Measurements from ENCODE around the gene GPX7.
"Not testable (repeated sequence)": the region's sequence is repeated elsewhere in the genome, so short reads cannot be mapped to it uniquely, and the experiment has no call there.

GPX7 gene

DNA sequence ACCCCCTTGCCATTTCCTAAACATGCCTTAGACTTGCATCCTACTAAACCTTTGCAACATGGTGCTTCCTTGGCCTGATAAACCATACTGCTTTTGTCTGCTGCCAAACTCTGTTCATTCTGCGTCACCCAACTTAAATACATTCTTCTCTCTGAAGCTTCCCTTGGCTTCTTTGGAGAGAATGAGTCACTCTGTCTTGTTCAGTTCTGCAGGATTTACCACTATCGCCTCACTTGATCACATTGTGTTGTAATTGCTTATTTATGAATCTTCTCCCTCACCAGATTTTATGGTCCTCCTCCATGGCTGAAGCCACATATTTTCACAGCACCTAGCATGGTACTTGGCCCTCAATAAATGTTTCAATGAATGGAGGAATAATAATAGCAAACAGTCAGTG, 27.6 kb upstream of the GPX7 start:
- TF ChIP-seq, protein P1, sequence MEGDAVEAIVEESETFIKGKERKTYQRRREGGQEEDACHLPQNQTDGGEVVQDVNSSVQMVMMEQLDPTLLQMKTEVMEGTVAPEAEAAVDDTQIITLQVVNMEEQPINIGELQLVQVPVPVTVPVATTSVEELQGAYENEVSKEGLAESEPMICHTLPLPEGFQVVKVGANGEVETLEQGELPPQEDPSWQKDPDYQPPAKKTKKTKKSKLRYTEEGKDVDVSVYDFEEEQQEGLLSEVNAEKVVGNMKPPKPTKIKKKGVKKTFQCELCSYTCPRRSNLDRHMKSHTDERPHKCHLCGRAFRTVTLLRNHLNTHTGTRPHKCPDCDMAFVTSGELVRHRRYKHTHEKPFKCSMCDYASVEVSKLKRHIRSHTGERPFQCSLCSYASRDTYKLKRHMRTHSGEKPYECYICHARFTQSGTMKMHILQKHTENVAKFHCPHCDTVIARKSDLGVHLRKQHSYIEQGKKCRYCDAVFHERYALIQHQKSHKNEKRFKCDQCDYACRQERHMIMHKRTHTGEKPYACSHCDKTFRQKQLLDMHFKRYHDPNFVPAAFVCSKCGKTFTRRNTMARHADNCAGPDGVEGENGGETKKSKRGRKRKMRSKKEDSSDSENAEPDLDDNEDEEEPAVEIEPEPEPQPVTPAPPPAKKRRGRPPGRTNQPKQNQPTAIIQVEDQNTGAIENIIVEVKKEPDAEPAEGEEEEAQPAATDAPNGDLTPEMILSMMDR (conservative IDR thresholded peaks at IDR 0.05): no peak
- TF ChIP-seq ZFX (IDR thresholded peaks at IDR 0.05): no peak
- H3K27ac ChIP-seq: no peak overlapping the region

DNA sequence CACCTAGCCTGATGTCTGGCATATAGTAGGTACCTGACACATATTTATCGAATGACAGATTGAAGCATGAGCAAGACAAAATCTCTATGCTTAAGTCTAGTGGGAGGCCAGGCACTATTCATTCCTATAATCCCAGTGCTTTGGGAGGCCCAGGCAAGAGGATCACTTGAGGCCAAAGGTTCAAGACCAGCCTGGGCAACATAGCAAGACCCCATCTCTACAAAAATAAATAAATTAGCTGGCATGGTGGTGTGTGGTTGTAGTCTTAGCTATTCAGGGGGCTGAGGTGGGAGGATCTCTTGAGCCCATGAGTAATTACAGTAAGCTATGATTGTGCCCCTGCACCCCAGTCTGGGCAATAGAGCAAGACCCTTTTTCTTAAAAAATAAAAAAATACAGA, 26.1 kb upstream of the GPX7 start:
- no peak overlapping the region for H3K27ac ChIP-seq
- TF ChIP-seq ZFX (IDR thresholded peaks at IDR 0.05): no peak
- TF ChIP-seq, protein P1 (conservative IDR thresholded peaks at IDR 0.05): no peak

DNA sequence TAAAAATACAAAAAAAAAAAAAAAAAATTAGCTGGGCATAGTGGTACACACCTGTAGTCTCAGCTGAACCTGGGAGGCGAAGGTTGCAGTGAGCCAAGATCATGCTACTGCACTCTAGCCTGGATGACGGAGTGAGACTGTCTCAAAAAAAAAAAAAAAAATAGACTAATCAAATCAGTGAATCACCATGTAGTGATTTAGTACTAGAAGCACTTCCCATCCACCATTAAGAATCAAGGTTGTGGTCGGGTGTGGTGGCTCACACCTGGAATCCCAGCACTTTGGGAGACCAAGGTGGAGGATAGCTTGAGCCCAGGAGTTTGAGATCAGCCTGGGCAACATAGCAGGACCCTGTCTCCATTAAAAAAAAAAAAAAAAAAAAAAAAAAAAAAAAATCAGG, 24.1 kb upstream of the GPX7 start:
- not testable (repeated sequence) for H3K27ac ChIP-seq

DNA sequence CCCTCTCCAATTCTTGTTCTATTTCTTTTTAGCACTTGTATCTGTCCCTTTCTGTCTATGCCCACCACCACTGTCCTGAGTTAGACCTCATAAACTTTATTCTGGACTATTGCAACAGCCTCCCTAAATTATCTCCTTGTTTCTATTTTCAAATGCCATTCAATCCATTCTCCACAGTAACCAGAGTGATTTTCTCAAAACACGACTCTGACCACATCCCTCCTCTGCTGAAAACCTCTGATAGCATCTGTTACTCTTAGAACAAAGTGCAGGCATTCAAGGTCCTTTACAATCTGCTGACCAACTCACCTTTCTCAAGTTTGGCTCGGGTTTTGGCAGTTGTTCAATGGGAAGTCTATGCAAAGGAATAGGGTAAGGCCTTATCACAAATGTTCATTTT, 22.8 kb upstream of the GPX7 start:
- H3K27ac ChIP-seq: no peak overlapping the region
- TF ChIP-seq, protein P1 (conservative IDR thresholded peaks at IDR 0.05): no peak
- no peak for TF ChIP-seq ZFX (IDR thresholded peaks at IDR 0.05)

DNA sequence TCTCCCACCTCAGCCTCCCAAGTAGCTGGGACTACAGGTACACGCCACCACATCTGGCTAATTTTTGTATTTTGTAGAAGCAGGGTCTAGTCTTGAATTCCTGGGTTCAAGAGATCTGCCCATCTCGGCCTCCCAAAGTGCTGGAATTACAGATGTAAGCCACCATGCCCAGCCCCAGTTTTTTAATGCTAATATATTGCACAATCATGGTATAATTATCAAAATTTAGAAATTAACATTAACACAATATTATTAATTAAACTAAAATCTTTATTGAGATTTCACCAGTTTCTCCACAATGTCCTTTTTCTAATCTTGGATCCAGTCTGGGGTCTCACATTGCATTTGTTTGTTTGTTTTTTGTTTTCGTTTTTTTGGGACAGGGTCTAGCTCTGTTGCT, 21.9 kb upstream of the GPX7 start:
- no peak for TF ChIP-seq ZFX (IDR thresholded peaks at IDR 0.05)
- TF ChIP-seq, protein P1 (conservative IDR thresholded peaks at IDR 0.05): no peak
- no peak overlapping the region for H3K27ac ChIP-seq

DNA sequence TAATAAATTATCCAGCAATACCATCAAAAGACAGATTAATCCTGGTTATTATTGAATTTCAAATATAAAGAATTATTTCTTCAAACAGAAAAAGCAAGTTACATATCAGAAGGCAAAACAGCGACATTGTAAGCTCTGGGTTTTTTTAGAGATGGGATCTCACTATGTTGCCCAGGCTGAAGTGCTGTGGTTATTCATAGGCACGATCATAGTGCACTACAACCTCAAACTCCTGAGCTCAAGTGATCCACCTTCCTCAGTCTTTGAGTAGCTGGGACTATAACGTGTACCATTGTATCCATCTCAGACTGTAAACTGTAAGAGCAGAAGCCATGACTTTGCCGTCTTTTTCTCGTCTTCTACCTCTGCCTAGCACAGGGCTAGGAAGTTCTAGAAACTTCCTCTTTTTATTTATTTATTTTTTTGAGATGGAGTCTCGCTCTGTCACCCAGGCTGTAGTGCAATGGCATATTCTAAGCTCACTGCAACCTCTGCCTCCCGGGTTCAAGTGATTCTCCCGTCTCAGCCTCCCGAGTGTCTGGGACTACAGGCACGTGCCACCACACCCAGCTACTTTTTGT, 20.0 kb upstream of the GPX7 start:
- no peak overlapping the region for H3K27ac ChIP-seq
- TF ChIP-seq ZFX (IDR thresholded peaks at IDR 0.05): no peak
- TF ChIP-seq, protein P1 (conservative IDR thresholded peaks at IDR 0.05): no peak

DNA sequence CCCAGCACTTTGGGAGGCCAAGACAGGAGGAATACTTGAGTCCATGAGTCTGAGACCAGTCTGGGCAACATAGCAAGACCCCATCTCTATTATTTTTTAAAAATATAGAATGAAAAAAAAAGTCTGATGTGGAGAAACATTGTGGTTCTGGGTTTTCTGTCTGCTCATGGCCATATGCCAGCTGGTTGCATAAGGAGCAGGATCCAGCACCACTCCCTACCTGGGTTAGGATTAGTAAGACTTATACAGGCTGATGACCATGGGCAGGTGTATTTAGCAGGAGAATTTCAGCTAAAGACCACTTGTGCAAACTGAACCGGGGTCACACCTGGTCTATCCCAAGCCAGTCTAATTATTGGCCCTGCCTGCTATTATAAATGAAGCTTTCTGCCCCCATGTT, 16.7 kb upstream of the GPX7 start:
- TF ChIP-seq ZFX (IDR thresholded peaks at IDR 0.05): no peak
- TF ChIP-seq, protein P1 (conservative IDR thresholded peaks at IDR 0.05): no peak
- H3K27ac ChIP-seq: no peak overlapping the region

DNA sequence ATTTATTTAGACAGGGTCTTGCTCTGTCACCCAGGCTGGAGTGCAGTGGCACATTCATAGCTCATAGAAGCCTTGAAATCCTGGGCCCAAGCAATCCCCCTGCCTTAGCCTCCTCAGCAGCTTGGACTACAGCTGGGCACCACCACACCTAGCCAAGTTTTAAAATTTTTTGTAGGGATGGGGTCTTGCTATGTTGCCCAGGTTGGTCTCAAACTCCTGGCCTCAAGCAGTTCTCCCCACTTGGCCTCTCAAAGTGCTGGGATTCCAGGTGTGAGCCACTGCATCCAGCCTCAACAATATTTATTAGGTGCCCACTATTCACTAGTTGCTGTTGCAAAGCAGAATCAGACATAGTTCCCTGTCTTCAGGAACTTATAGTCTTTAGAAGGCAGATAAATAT, 14.1 kb upstream of the GPX7 start:
- TF ChIP-seq, protein P1 (conservative IDR thresholded peaks at IDR 0.05): no peak
- no peak for TF ChIP-seq ZFX (IDR thresholded peaks at IDR 0.05)

More for the DNA sequence above, 14.1 kb upstream of the GPX7 start:
- H3K27ac ChIP-seq: no peak overlapping the region
